AG04449 (cell line): ENCODE measurements around the gene SRM.
"Not testable (repeated sequence)": the region's sequence is repeated elsewhere in the genome, so short reads cannot be mapped to it uniquely, and the experiment has no call there.

Experiments
- CTCF ChIA-PET: fragments of 350-600 bp; formaldehyde crosslinking; extraction: SDS; loops from one replicate; lab custom pipeline; 2021; ENCODE audit warnings: antibody characterized with exemption; lab: Yijun Ruan, JAX
- POLR2A ChIA-PET: fragments of 400-600, 350-600 bp; formaldehyde crosslinking; extraction: SDS; loops from one replicate; lab custom pipeline; 2020; ENCODE audit warnings: antibody characterized with exemption, inconsistent platforms; lab: Yijun Ruan, JAX
- DNase-seq: peaks from one replicate; pipeline ENCODE4 v3.0.0-alpha.2; 2010; ENCODE audit warnings: low read depth, low spot score
- H3K4me3 ChIP-seq: 2 replicates; pipeline ENCODE4 v1.5.1; 2011; ENCODE audit warnings: low read depth, mild to moderate bottlenecking, control low read depth, low read length
- CTCF ChIP-seq: IDR thresholded peaks from one replicate; pipeline ENCODE4 v1.5.1; 2011; ENCODE audit warnings: mild to moderate bottlenecking, moderate library complexity, low read length, control low read depth, inconsistent platforms; ENCODE audit not compliant: insufficient read depth; ENCODE audit errors: missing control alignments

The SRM gene

GRCh38 chr1:11100149-11100493 lies 40.3 kb upstream of the SRM start:
- POLR2A ChIA-PET, result interaction anchor here (1.0 kb wide), 2 partner anchors 9 to 13 kb away, joined by 4 to 5 read pairs; no protein-coding TSS in a partner anchor
- DNase-seq, result no peak
- H3K4me3 ChIP-seq, result peak overlapping the region; percentile 98
- TF ChIP-seq CTCF, result no peak
- CTCF ChIA-PET, result interaction anchor here (1.4 to 1.9 kb wide), 2 partner anchors 13 to 544 kb away, joined by 5 to 12 read pairs; no protein-coding TSS in a partner anchor

- peak within 1 kb of the TSS; percentile 98 for H3K4me3 ChIP-seq
- ChIA-PET POLR2A (interaction anchor here (0.6 to 1.2 kb wide), 6 partner anchors 10 to 1148 kb away, joined by 3 to 6 read pairs (median 4); no protein-coding TSS in a partner anchor), CTCF (interaction anchor here (1.1 to 1.9 kb wide), 3 partner anchors 13 to 545 kb away, joined by 4 to 12 read pairs (median 5); no protein-coding TSS in a partner anchor)
- peak; percentile 9 for DNase-seq
- TF ChIP-seq CTCF, result no peak
Observed at GRCh38 chr1:11099310-11100148, 39.7 kb upstream of the SRM start, which contains the start of gene EXOSC10. Gene EXOSC10 (minus strand): TSS chr1:11099869. CDS start chr1:11099831, 38 bp downstream.

GRCh38 chr1:11098931-11099309 lies 39.1 kb upstream of the SRM start:
- no peak for TF ChIP-seq CTCF
- CTCF ChIA-PET, result interaction anchor here (0.8 to 1.9 kb wide), 4 partner anchors 37 to 546 kb away, joined by 3 to 12 read pairs (median 4); no protein-coding TSS in a partner anchor
- DNase-seq, result no peak
- POLR2A ChIA-PET, result interaction anchor here (0.6 to 1.2 kb wide), 2 partner anchors 60 to 73 kb away, joined by 3 to 6 read pairs; no protein-coding TSS in a partner anchor
- peak overlapping the region; percentile 98 for H3K4me3 ChIP-seq

GRCh38 chr1:11083784-11084183 lies 24.0 kb upstream of the SRM start:
- CTCF ChIA-PET, result interaction anchor here (1.3 kb wide), 1 partner anchor 47 kb away, joined by 4 read pairs; no protein-coding TSS in a partner anchor
- H3K4me3 ChIP-seq, DNase-seq, POLR2A ChIA-PET: not testable (repeated sequence)

GRCh38 chr1:11080931-11081330 lies 21.1 kb upstream of the SRM start:
- no peak for TF ChIP-seq CTCF
- H3K4me3 ChIP-seq, result no peak overlapping the region
- CTCF ChIA-PET, result interaction anchor here (0.8 to 1.2 kb wide), 3 partner anchors 10 to 43 kb away, joined by 3 to 4 read pairs (median 3); no protein-coding TSS in a partner anchor
- no peak for DNase-seq
- POLR2A ChIA-PET, result no interaction called here

- no peak for TF ChIP-seq CTCF
- CTCF ChIA-PET, result interaction anchor here (1.8 to 4.9 kb wide), 2 partner anchors 10 to 40 kb away, joined by 5 to 29 read pairs; no protein-coding TSS in a partner anchor
- POLR2A ChIA-PET, result no interaction called here
- H3K4me3 ChIP-seq, result no peak overlapping the region
- DNase-seq, result peak; percentile 53
Observed at GRCh38 chr1:11078631-11079030, 18.8 kb upstream of the SRM start.

- DNase-seq, POLR2A ChIA-PET: not testable (repeated sequence)
- CTCF ChIA-PET, result interaction anchor here (1.5 kb wide), 1 partner anchor 36 kb away, joined by 4 read pairs; no protein-coding TSS in a partner anchor
Observed at GRCh38 chr1:11073398-11073797, 13.6 kb upstream of the SRM start.

More at GRCh38 chr1:11073398-11073797, 13.6 kb upstream of the SRM start:
- not testable (repeated sequence) for H3K4me3 ChIP-seq
